Fibroblast of lung (primary cell): ENCODE results near the gene KCNAB2.

Source experiments
- EZH2 ChIP-seq: IDR thresholded peaks from 2 replicates; pipeline ENCODE4 v1.5.1; 2012; ENCODE audit warnings: low read length, control low read depth, mild to moderate bottlenecking; ENCODE audit errors: missing control alignments
- TF ChIP-seq, protein P1 (sequence below), 2 donors: IDR thresholded peaks in 1 of 2; conservative IDR thresholded peaks in 1 of 2; 1 replicate in 1 of 2; 2 replicates in 1 of 2; pipeline ENCODE4 v1.5.1; 2011 to 2012; ENCODE audit warnings: low read length in 2 of 2, control low read depth in 1 of 2, inconsistent platforms in 1 of 2, low read depth in 1 of 2, mild to moderate bottlenecking in 1 of 2

DNA sequence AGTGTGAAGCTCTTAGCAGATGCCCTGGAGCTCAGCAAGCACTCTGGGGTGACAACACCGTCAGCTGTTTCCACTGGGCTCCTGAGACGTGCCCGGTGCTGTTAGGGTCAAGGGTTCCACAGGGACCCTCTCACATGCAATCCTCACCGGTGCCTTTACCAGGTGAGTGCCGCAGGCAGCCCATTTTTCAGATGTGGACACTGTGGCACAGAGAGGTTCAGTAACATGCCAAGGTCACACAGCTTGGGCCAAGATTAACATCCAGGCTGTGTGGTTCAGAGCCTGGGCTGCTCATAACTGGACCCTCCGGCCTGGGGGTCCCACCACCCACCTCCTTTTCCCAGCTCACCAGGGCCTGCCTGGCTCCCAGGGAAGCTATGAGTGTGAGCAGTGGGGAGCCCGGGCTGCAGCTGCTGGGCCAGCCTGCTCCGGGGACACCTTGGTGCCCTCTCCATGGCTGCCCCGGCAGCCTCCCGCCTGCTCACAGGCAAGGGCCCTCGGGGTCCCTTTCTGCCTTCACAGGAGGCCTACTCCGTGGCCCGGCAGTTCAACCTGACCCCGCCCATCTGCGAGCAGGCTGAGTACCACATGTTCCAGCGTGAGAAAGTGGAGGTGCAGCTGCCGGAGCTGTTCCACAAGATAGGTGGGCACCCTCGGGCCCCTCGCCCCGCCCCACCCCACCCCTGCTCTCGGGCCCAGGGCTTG lies 49.3 kb downstream of the KCNAB2 start:
- TF ChIP-seq, protein P1, sequence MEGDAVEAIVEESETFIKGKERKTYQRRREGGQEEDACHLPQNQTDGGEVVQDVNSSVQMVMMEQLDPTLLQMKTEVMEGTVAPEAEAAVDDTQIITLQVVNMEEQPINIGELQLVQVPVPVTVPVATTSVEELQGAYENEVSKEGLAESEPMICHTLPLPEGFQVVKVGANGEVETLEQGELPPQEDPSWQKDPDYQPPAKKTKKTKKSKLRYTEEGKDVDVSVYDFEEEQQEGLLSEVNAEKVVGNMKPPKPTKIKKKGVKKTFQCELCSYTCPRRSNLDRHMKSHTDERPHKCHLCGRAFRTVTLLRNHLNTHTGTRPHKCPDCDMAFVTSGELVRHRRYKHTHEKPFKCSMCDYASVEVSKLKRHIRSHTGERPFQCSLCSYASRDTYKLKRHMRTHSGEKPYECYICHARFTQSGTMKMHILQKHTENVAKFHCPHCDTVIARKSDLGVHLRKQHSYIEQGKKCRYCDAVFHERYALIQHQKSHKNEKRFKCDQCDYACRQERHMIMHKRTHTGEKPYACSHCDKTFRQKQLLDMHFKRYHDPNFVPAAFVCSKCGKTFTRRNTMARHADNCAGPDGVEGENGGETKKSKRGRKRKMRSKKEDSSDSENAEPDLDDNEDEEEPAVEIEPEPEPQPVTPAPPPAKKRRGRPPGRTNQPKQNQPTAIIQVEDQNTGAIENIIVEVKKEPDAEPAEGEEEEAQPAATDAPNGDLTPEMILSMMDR (conservative IDR thresholded peaks at IDR 0.05 in 1 of 2, IDR thresholded peaks at IDR 0.05 in 1 of 2; ENCODE audit: low read depth in 1 of 2, low read length in 2 of 2): no peak
- no peak for TF ChIP-seq EZH2
